HG03432 (cell line): ENCODE measurements around the gene GPR149.
"Not testable (repeated sequence)": the region's sequence is repeated elsewhere in the genome, so short reads cannot be mapped to it uniquely, and the experiment has no call there.

Experiments used
- ATAC-seq: cut with Tn5 transposase; IDR thresholded peaks from one replicate; pipeline ENCODE4 v1.9.1; 2021; ENCODE audit warnings: mild to moderate bottlenecking, moderate library complexity; ENCODE audit not compliant: unreplicated experiment

The GPR149 gene

GRCh38 chr3:154430014-154430413 is at the start of gene GPR149:
TSS of gene GPR149 (minus strand) at chr3:154430190. CDS start at chr3:154429615, 575 bp downstream.
- ATAC-seq = no peak

GRCh38 chr3:154473769-154474168 is 43.8 kb upstream of the GPR149 start:
- ATAC-seq = no peak

GRCh38 chr3:154469585-154469984 is 39.6 kb upstream of the GPR149 start:
- no peak for ATAC-seq

- ATAC-seq = no peak
Measured at GRCh38 chr3:154464440-154465190, 34.6 kb upstream of the GPR149 start.

GRCh38 chr3:154458560-154458959 is 28.6 kb upstream of the GPR149 start:
- ATAC-seq = no peak

- ATAC-seq = not testable (repeated sequence)
Measured at GRCh38 chr3:154439081-154439480, 9.1 kb upstream of the GPR149 start.

- no peak for ATAC-seq
Measured at GRCh38 chr3:154431043-154431442, 1.1 kb upstream of the GPR149 start.

- ATAC-seq = no peak
Measured at GRCh38 chr3:154428286-154429206, 1.4 kb downstream of the GPR149 start.

GRCh38 chr3:154427685-154428285 is 2.2 kb downstream of the GPR149 start:
- ATAC-seq = no peak

GRCh38 chr3:154422694-154423093 is 7.3 kb downstream of the GPR149 start:
- ATAC-seq = no peak

- no peak for ATAC-seq
Measured at GRCh38 chr3:154421083-154421482, 8.9 kb downstream of the GPR149 start.

GRCh38 chr3:154398084-154398967 is 31.7 kb downstream of the GPR149 start:
- peak; percentile 97 for ATAC-seq

GRCh38 chr3:154389861-154390260 is 40.1 kb downstream of the GPR149 start:
- ATAC-seq = no peak

- ATAC-seq = no peak
Measured at GRCh38 chr3:154384479-154384878, 45.5 kb downstream of the GPR149 start.

GRCh38 chr3:154378311-154378710 is 51.7 kb downstream of the GPR149 start:
- no peak for ATAC-seq

GRCh38 chr3:154367221-154367620 is 62.8 kb downstream of the GPR149 start:
- no peak for ATAC-seq

- ATAC-seq = no peak
Measured at GRCh38 chr3:154364849-154365248, 65.1 kb downstream of the GPR149 start.

GRCh38 chr3:154361099-154361498 is 68.9 kb downstream of the GPR149 start:
- no peak for ATAC-seq

GRCh38 chr3:154356009-154356408 is 74.0 kb downstream of the GPR149 start:
- no peak for ATAC-seq

- ATAC-seq = no peak
Measured at GRCh38 chr3:154349223-154349622, 80.8 kb downstream of the GPR149 start.
